Trophoblast cell (in vitro differentiated cells and primary cell): Measurements from ENCODE around the gene CACTIN.
A peak's percentile ranks its signal among the peaks of the same experiment; 100 is the strongest.
"Not testable (repeated sequence)": the region's sequence is repeated elsewhere in the genome, so short reads cannot be mapped to it uniquely, and the experiment has no call there.

Source experiments
- DNase-seq, 2 donors: peaks; one replicate each; pipeline ENCODE4 v3.0.0-alpha.2; 2016
- H2AFZ ChIP-seq: 2 replicates; pipeline ENCODE4 v1.6.1; 2013; ENCODE audit warnings: low read length, moderate library complexity, mild to moderate bottlenecking; ENCODE audit not compliant: insufficient read depth, poor library complexity
- H2AK5ac ChIP-seq: 2 replicates; pipeline ENCODE4 v1.6.1; 2013; ENCODE audit warnings: mild to moderate bottlenecking, low read length
- H2BK120ac ChIP-seq: 2 replicates; pipeline ENCODE4 v1.6.1; 2013; ENCODE audit warnings: low read length, mild to moderate bottlenecking, moderate library complexity; ENCODE audit not compliant: insufficient read depth, poor library complexity
- H2BK12ac ChIP-seq: 2 replicates; pipeline ENCODE4 v1.6.1; 2013; ENCODE audit warnings: mild to moderate bottlenecking, low read length, moderate library complexity
- H2BK5ac ChIP-seq: 2 replicates; pipeline ENCODE4 v1.6.1; 2013; ENCODE audit warnings: low read length, low read depth, moderate library complexity, mild to moderate bottlenecking; ENCODE audit not compliant: poor library complexity
- H3K14ac ChIP-seq: 2 replicates; pipeline ENCODE4 v1.6.1; 2013; ENCODE audit warnings: mild to moderate bottlenecking, low read length
- H3K18ac ChIP-seq: 2 replicates; pipeline ENCODE4 v1.6.1; 2013; ENCODE audit warnings: mild to moderate bottlenecking, low read length
- H3K23ac ChIP-seq: 2 replicates; pipeline ENCODE4 v1.6.1; 2013; ENCODE audit warnings: low read length
- H3K27ac ChIP-seq: 2 replicates; pipeline ENCODE4 v1.5.1; 2013; ENCODE audit warnings: low read depth, mild to moderate bottlenecking, inconsistent platforms, low read length, moderate library complexity
- H3K27me3 ChIP-seq: 2 replicates; pipeline ENCODE4 v1.6.1; 2013; ENCODE audit warnings: inconsistent platforms, mild to moderate bottlenecking, low read length, moderate library complexity; ENCODE audit not compliant: insufficient read depth
- H3K36me3 ChIP-seq, 2 experiments: 1 replicate in 1 of 2; 2 replicates in 1 of 2; pipeline ENCODE4 v1.6.1; 2013; ENCODE audit warnings: low read length in 2 of 2, mild to moderate bottlenecking in 2 of 2, moderate library complexity in 1 of 2; ENCODE audit not compliant: insufficient read depth in 2 of 2, control insufficient read depth in 1 of 2
- H3K4ac ChIP-seq: 2 replicates; pipeline ENCODE4 v1.6.1; 2013; ENCODE audit warnings: low read depth, mild to moderate bottlenecking, low read length, moderate library complexity
- H3K4me1 ChIP-seq, 2 experiments: 1 replicate in 1 of 2; 2 replicates in 1 of 2; pipeline ENCODE4 v1.6.1; 2013; ENCODE audit warnings: low read length in 2 of 2, mild to moderate bottlenecking in 2 of 2, moderate library complexity in 1 of 2; ENCODE audit not compliant: insufficient read depth in 2 of 2, control insufficient read depth in 1 of 2
- H3K4me2 ChIP-seq: 2 replicates; pipeline ENCODE4 v1.6.1; 2013; ENCODE audit warnings: inconsistent platforms, mild to moderate bottlenecking, low read length, moderate library complexity
- H3K4me3 ChIP-seq: 2 replicates; pipeline ENCODE4 v1.5.1; 2013; ENCODE audit warnings: mild to moderate bottlenecking, low read depth, low read length, inconsistent platforms
- H3K79me1 ChIP-seq: one replicate; pipeline ENCODE4 v1.6.1; 2013; ENCODE audit warnings: low read length
- H3K79me2 ChIP-seq: 2 replicates; pipeline ENCODE4 v1.6.1; 2013; ENCODE audit warnings: low read length, mild to moderate bottlenecking; ENCODE audit not compliant: control insufficient read depth, insufficient read depth, poor library complexity
- H3K9ac ChIP-seq: 2 replicates; pipeline ENCODE4 v1.6.1; 2013; ENCODE audit warnings: mild to moderate bottlenecking, low read length
- H3K9me3 ChIP-seq: 2 replicates; pipeline ENCODE4 v1.6.1; 2013; ENCODE audit warnings: low read depth, mild to moderate bottlenecking, control low read depth, inconsistent platforms, low read length; ENCODE audit not compliant: insufficient read depth
- H4K12ac ChIP-seq: 2 replicates; pipeline ENCODE4 v1.6.1; 2013; ENCODE audit warnings: low read depth, mild to moderate bottlenecking, low read length, moderate library complexity
- H4K8ac ChIP-seq: 2 replicates; pipeline ENCODE4 v1.6.1; 2013; ENCODE audit warnings: low read depth, mild to moderate bottlenecking, low read length, moderate library complexity
- H4K91ac ChIP-seq: one replicate; pipeline ENCODE4 v1.6.1; 2013; ENCODE audit warnings: low read depth, mild to moderate bottlenecking, low read length, moderate library complexity
- WGBS: extraction: QIAGEN DNeasy Blood & Tissue Kit; methylation state at CpG from one replicate; pipeline ENCODE4 v1.1.7; 2013; ENCODE audit warnings: missing lambda C conversion rate; ENCODE audit not compliant: insufficient read length, insufficient coverage; ENCODE audit errors: extremely low coverage; 5-methylcytosine and 5-hydroxymethylcytosine counted together

CACTIN gene

DNA sequence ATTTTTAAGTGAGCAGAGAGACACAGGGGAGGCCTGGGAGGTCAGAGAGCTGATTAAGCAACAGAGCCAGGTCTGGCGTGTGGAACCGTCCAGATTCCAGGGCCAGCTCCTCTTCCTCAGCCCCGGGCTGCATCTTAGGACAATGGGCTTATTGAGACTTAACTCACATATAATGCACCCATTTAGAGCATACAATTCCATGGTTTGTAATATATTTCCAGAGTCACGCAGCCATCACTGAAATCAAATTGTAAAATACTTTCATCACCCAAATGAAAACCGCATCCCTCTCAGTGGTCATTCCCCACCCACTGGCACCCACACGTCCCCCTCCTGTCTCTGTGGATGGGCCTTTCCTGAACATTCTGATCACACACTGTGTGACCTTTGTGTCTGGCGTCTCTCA is 56.0 kb downstream of the CACTIN start:
- no peak overlapping the region for H3K4ac ChIP-seq
- peak overlapping the region; percentile 72 for H4K91ac ChIP-seq
- no peak overlapping the region for H4K12ac ChIP-seq
- H3K27me3 ChIP-seq, result no peaks in the 10 kb centered on the region
- H3K18ac ChIP-seq, result no peak overlapping the region
- H3K14ac ChIP-seq, result no peak overlapping the region
- H3K23ac ChIP-seq, result no peak overlapping the region
- peak overlapping the region; percentile 43 for H4K8ac ChIP-seq
- WGBS, result no CpG with 5 or more reads among the region's 7 CpGs
- H3K4me1 ChIP-seq, result peaks cover 10% of the 10 kb centered on the region in 2 experiments
- no peak overlapping the region for H2AFZ ChIP-seq
- H2BK120ac ChIP-seq, result no peak overlapping the region
- peak overlapping the region; percentile 96 for H2BK12ac ChIP-seq
- peaks cover 7% of the 10 kb centered on the region for H3K79me2 ChIP-seq
- DNase-seq, result no peak
- H2AK5ac ChIP-seq, result no peak overlapping the region
- peaks cover 11 to 12% of the 10 kb centered on the region in 2 experiments for H3K36me3 ChIP-seq
- no peak overlapping the region for H3K9ac ChIP-seq
- no peaks in the 10 kb centered on the region for H3K9me3 ChIP-seq
- no peak overlapping the region for H3K4me2 ChIP-seq
- no peak overlapping the region for H3K4me3 ChIP-seq
- H2BK5ac ChIP-seq, result peak overlapping the region; percentile 77
- H3K27ac ChIP-seq, result peak overlapping the region; percentile 25
- peaks cover 19% of the 10 kb centered on the region for H3K79me1 ChIP-seq

DNA sequence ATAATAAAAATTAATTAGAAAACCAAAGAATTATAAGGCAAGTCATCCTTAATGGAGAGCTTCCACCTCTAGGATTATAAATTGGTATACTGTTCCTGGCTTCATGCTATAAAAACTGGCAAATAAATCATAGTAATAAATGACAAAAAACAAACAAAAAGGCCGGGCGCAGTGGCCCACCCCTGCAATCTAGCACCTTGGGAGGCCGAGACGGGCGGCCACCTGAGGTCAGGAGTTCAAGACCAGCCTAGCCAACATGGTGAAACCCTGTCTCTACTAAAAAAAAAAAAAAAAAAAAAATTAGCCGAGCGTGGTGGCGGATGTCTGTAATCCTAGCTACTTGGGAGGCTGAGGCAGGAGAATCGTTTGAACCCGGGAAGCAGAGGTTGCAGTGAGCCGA is 56.5 kb downstream of the CACTIN start:
- H2AK5ac ChIP-seq, H3K4me2 ChIP-seq, H2BK120ac ChIP-seq, H3K23ac ChIP-seq, H3K27ac ChIP-seq, H3K79me2 ChIP-seq, H4K8ac ChIP-seq, H3K27me3 ChIP-seq, H3K9ac ChIP-seq, H3K14ac ChIP-seq, H3K36me3 ChIP-seq, H3K4ac ChIP-seq, H4K12ac ChIP-seq, DNase-seq, H3K18ac ChIP-seq, H2BK12ac ChIP-seq, H3K9me3 ChIP-seq, H2AFZ ChIP-seq, H3K4me3 ChIP-seq, H2BK5ac ChIP-seq, H4K91ac ChIP-seq: not testable (repeated sequence)
- no CpG with 5 or more reads among the region's 11 CpGs for WGBS
- Histone ChIP-seq H3K4me1 (peaks cover 13 to 14% of the 10 kb centered on the region in 2 experiments), H3K79me1 (peaks cover 23% of the 10 kb centered on the region)

DNA sequence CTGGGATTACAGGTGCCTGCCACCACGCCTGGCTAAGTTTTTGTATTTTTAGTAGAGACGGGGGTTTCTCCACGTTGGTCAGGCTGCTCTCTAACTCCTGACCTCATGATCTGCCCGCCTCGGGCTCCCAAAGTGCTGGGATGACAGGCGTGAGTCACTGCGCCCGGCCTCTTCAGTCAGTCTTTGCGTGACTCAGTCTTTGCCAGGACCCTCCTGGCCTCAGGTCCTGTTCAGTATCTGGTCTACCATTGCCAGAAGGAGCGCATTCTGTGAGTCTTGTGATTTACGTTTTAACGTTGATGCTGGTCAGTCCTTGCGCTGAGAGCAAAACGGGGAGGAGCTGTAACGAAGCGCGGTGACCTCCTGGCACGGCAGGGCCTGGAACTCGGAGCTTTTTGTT is 61.5 kb downstream of the CACTIN start:
- Histone ChIP-seq H3K14ac (no peak overlapping the region), H4K8ac (peak overlapping the region; percentile 87)

DNA sequence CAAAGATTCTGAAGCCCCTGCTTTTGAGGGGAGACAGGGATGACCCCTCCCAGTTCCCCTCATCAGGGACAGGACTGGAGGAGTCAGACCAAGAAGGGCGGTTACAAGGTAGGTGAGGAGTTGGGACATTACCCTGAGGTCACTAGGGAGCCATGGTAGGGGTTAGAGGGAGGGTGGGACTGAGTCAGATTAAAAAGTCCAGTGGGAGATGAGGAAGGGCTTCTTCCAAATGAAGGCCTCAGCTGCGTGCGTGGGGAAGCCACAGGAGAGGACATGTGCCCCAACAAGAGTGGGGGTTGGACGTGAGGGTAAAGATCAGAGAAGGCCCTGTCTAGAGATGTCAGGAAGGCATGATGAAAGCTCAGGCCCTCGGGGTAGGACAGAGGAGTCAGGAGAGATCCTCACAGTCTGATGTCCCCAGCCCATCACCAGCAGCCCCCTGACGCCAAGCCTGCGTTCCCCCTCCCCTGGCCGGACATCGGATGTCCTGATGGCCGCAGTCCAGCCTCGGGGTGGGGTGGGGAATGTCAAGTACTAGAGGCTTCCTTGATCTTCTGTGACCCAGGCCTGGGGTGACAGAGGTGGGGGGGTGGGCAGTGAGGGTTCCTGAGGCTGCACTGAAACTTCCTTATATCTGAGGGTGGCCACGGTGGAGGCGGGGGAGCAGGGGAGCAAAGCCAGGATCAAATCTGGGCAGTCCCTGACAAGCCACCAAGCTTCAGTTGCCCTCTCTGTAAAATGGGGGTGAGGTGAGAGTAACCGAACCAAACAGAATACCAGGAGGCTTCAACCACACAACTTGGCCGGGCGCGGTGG is 62.7 kb downstream of the CACTIN start:
- H3K18ac ChIP-seq, result peak overlapping the region; percentile 54
- no peak overlapping the region for H3K23ac ChIP-seq
- peak overlapping the region; percentile 98 for H4K91ac ChIP-seq
- H3K79me2 ChIP-seq, result peaks cover 2% of the 10 kb centered on the region
- no peaks in the 10 kb centered on the region for H3K36me3 ChIP-seq
- peak overlapping the region; percentile 80 for H3K4ac ChIP-seq
- no peaks in the 10 kb centered on the region for H3K9me3 ChIP-seq
- H2BK5ac ChIP-seq, result peak overlapping the region; percentile 85
- H2AFZ ChIP-seq, result no peak overlapping the region
- peaks cover 24% of the 10 kb centered on the region for H3K79me1 ChIP-seq
- peak overlapping the region; percentile 57 for H2AK5ac ChIP-seq
- DNase-seq, result peak in 1 of 2 donors; percentile 27
- peak overlapping the region; percentile 95 for H2BK120ac ChIP-seq
- H3K27me3 ChIP-seq, result no peaks in the 10 kb centered on the region
- peak overlapping the region; percentile 26 for H4K12ac ChIP-seq
- no peak overlapping the region for H3K4me3 ChIP-seq
- peak overlapping the region; percentile 38 for H3K14ac ChIP-seq
- H3K27ac ChIP-seq, result peak overlapping the region; percentile 66
- H2BK12ac ChIP-seq, result peak overlapping the region; percentile 94
- H3K4me1 ChIP-seq, result peaks cover 16 to 19% of the 10 kb centered on the region in 2 experiments
- no peak overlapping the region for H3K9ac ChIP-seq
- H3K4me2 ChIP-seq, result peak overlapping the region; percentile 30
- WGBS, result no CpG with 5 or more reads among the region's 17 CpGs
- H4K8ac ChIP-seq, result peak overlapping the region; percentile 62

More for the DNA sequence above, 61.5 kb downstream of the CACTIN start:
- DNase-seq, result peak; percentile 97
- Histone ChIP-seq H3K27me3 (no peaks in the 10 kb centered on the region), H3K79me2 (peaks cover 2% of the 10 kb centered on the region), H2BK5ac (peak overlapping the region; percentile 70), H3K9me3 (no peaks in the 10 kb centered on the region), H4K12ac (no peak overlapping the region), H3K4me2 (no peak overlapping the region), H2AFZ (no peak overlapping the region), H2BK120ac (no peak overlapping the region), H3K27ac (peak overlapping the region; percentile 88), H2BK12ac (peak overlapping the region; percentile 39), H3K79me1 (peaks cover 24% of the 10 kb centered on the region), H3K23ac (no peak overlapping the region), H4K91ac (peak overlapping the region; percentile 71), H3K36me3 (no peaks in the 10 kb centered on the region), H3K18ac (no peak overlapping the region), H3K4ac (no peak overlapping the region), H3K9ac (no peak overlapping the region), H3K4me1 (peaks cover 16 to 19% of the 10 kb centered on the region in 2 experiments), H3K4me3 (no peak overlapping the region), H2AK5ac (peak overlapping the region; percentile 57)
- no CpG with 5 or more reads among the region's 19 CpGs for WGBS
